Upper lobe of left lung (tissue), 4 donors: ENCODE results near the gene C3orf38.

ENCODE experiments used
- POLR2A ChIP-seq, 4 donors: fragments of 450-650 bp; IDR thresholded peaks; one replicate each; pipeline ENCODE4 v1.5.1; 2016 to 2017; ENCODE audit warnings: antibody characterized with exemption in 4 of 4, mild to moderate bottlenecking in 2 of 4
- POLR2AphosphoS5 ChIP-seq, 2 donors: sonication (generic); formaldehyde crosslinking; IDR thresholded peaks; one replicate each; pipeline ENCODE4 v1.5.1; 2017; ENCODE audit warnings: antibody characterized with exemption in 2 of 2
- TF ChIP-seq, protein P1 (sequence below), 6 experiments: fragments of 450-650 bp in 4 of 6; fragments of 200-600 bp in 2 of 6; sonication (generic) in 2 of 6; IDR thresholded peaks; one replicate each; pipeline ENCODE4 v1.5.1; 2016 to 2019; ENCODE audit warnings: antibody characterized with exemption in 6 of 6

DNA sequence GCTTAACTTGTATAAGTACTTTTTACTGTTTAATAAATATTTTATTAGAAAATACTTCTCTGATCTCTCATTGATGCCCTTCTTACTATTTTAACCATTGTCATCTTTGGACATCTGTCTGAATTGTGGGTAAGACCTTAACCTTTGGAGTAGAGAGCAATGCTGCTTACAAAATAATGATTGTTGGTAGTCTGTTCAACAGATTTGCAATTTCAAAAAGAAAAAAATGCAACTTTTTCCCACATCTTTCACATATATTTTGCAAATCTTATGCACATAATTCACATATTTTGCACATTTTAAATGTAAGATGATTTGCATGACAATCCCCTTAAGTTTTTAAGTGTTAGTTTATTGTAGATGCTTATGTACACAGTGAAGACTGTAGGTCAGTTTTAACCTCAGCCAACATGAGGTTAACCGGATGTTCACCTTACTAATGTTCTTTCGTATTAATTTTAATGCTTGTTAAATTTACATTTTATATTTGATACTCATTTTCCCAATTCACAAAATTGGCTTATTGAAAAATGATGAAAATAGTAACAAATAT is 16.7 kb downstream of the C3orf38 start:
- TF ChIP-seq, protein P1, sequence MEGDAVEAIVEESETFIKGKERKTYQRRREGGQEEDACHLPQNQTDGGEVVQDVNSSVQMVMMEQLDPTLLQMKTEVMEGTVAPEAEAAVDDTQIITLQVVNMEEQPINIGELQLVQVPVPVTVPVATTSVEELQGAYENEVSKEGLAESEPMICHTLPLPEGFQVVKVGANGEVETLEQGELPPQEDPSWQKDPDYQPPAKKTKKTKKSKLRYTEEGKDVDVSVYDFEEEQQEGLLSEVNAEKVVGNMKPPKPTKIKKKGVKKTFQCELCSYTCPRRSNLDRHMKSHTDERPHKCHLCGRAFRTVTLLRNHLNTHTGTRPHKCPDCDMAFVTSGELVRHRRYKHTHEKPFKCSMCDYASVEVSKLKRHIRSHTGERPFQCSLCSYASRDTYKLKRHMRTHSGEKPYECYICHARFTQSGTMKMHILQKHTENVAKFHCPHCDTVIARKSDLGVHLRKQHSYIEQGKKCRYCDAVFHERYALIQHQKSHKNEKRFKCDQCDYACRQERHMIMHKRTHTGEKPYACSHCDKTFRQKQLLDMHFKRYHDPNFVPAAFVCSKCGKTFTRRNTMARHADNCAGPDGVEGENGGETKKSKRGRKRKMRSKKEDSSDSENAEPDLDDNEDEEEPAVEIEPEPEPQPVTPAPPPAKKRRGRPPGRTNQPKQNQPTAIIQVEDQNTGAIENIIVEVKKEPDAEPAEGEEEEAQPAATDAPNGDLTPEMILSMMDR (IDR thresholded peaks at IDR 0.05) = no peak
- TF ChIP-seq POLR2A (IDR thresholded peaks at IDR 0.05) (no peak), POLR2AphosphoS5 (IDR thresholded peaks at IDR 0.05) (no peak)
